Vagina (tissue), 2 donors: ENCODE data around the gene DIAPH2. TPM values are rescaled to one million over a fixed set of nuclear protein-coding genes. Genes with fewer than 3 reads are reported as not detected.

Source experiments
- DNase-seq, 2 donors: peaks; one replicate each; pipeline ENCODE4 v3.0.0-alpha.2; 2017; ENCODE audit errors: extremely low spot score in 2 of 2
- H3K27ac ChIP-seq: fragments of 200-600 bp; sonication (generic); one replicate; pipeline ENCODE4 v1.5.1; 2019
- H3K27me3 ChIP-seq: fragments of 200-600 bp; sonication (generic); one replicate; pipeline ENCODE4 v1.5.1; 2019
- H3K36me3 ChIP-seq, 2 donors: fragments of 200-600 bp; sonication (generic); one replicate each; pipeline ENCODE4 v1.5.1; 2017 to 2019
- H3K4me1 ChIP-seq: fragments of 200-600 bp; sonication (generic); one replicate; pipeline ENCODE4 v1.5.1; 2019
- H3K4me3 ChIP-seq, 2 donors: fragments of 200-600 bp; sonication (generic); 1 replicate in 1 of 2; 2 replicates in 1 of 2; pipeline ENCODE4 v1.5.1; 2016 to 2019
- H3K9me3 ChIP-seq: fragments of 200-600 bp; sonication (generic); one replicate; pipeline ENCODE4 v1.5.1; 2019
- CTCF ChIP-seq, 3 experiments: fragments of 450-650 bp in 2 of 3; fragments of 200-600 bp in 1 of 3; sonication (generic) in 1 of 3; IDR thresholded peaks; one replicate each; pipeline ENCODE4 v1.5.1; 2017 to 2019; ENCODE audit warnings: antibody characterized with exemption in 3 of 3, mild to moderate bottlenecking in 2 of 3, moderate library complexity in 2 of 3
- POLR2A ChIP-seq, 2 donors: fragments of 450-650 bp; IDR thresholded peaks; one replicate each; pipeline ENCODE4 v1.6.1; 2017; ENCODE audit warnings: antibody characterized with exemption in 2 of 2, mild to moderate bottlenecking in 2 of 2, moderate library complexity in 2 of 2
- POLR2AphosphoS5 ChIP-seq, 2 donors: sonication (generic); formaldehyde crosslinking; IDR thresholded peaks; one replicate each; pipeline ENCODE4 v1.9.0; 2017; ENCODE audit warnings: antibody characterized with exemption in 2 of 2, mild to moderate bottlenecking in 2 of 2, low read depth in 1 of 2; ENCODE audit not compliant: insufficient read depth in 1 of 2
- intact Hi-C: fragments of 100-400 bp; cut with DNase I; formaldehyde crosslinking; loops from one replicate; pipeline ENCODE4 v1.15.1; 2023
- total RNA-seq: library from RNA; depleted of rRNA; stranded (reverse); fragments of >200 nt; gene quantifications from one replicate; pipeline ENCODE4 v1.2.3, GENCODE V29; 2016

Gene DIAPH2
- total RNA-seq, 1 donor from 2014 or later, result 38.8 TPM

GRCh38 chrX:97344724-97345123, 660.1 kb downstream of the DIAPH2 start:
- Histone ChIP-seq H3K4me1 (no peaks in the 10 kb centered on the region), H3K4me3 (no peak overlapping the region), H3K27ac (no peak overlapping the region), H3K36me3 (no peaks in the 10 kb centered on the region), H3K9me3 (no peaks in the 10 kb centered on the region), H3K27me3 (no peaks in the 10 kb centered on the region)
- TF ChIP-seq POLR2AphosphoS5 (IDR thresholded peaks at IDR 0.05; ENCODE audit: insufficient read depth in 1 of 2, low read depth in 1 of 2), result no peak
- intact Hi-C loops, result no loop called here
- no peak for DNase-seq

GRCh38 chrX:97358941-97359340, 674.3 kb downstream of the DIAPH2 start:
- Histone ChIP-seq H3K36me3 (no peaks in the 10 kb centered on the region), H3K27me3 (no peaks in the 10 kb centered on the region), H3K4me1 (no peaks in the 10 kb centered on the region), H3K4me3 (no peak overlapping the region), H3K9me3 (no peaks in the 10 kb centered on the region), H3K27ac (no peak overlapping the region)
- DNase-seq, result no peak
- intact Hi-C loops, result no loop called here
- no peak for TF ChIP-seq CTCF (IDR thresholded peaks at IDR 0.05)
- no peak for TF ChIP-seq POLR2AphosphoS5 (IDR thresholded peaks at IDR 0.05; ENCODE audit: insufficient read depth in 1 of 2, low read depth in 1 of 2)
- TF ChIP-seq POLR2A (IDR thresholded peaks at IDR 0.05), result no peak

GRCh38 chrX:97363843-97364242, 679.2 kb downstream of the DIAPH2 start:
- Histone ChIP-seq H3K4me3 (no peak overlapping the region), H3K9me3 (no peaks in the 10 kb centered on the region), H3K36me3 (no peaks in the 10 kb centered on the region), H3K27ac (no peak overlapping the region), H3K4me1 (no peaks in the 10 kb centered on the region), H3K27me3 (no peaks in the 10 kb centered on the region)
- no peak for DNase-seq
- TF ChIP-seq POLR2A (IDR thresholded peaks at IDR 0.05), result no peak
- TF ChIP-seq POLR2AphosphoS5 (IDR thresholded peaks at IDR 0.05; ENCODE audit: insufficient read depth in 1 of 2, low read depth in 1 of 2), result no peak
- no peak for TF ChIP-seq CTCF (IDR thresholded peaks at IDR 0.05)
- intact Hi-C loops, result no loop called here

- H3K27me3 ChIP-seq, result no peaks in the 10 kb centered on the region
Measured at GRCh38 chrX:97366237-97366636, 681.6 kb downstream of the DIAPH2 start.

GRCh38 chrX:97367125-97367524, 682.5 kb downstream of the DIAPH2 start:
- H3K27me3 ChIP-seq, result no peaks in the 10 kb centered on the region
- intact Hi-C loops, result no loop called here
- H3K4me1 ChIP-seq, result no peaks in the 10 kb centered on the region
- no peak for DNase-seq
- no peak overlapping the region for H3K4me3 ChIP-seq
- H3K36me3 ChIP-seq, result no peaks in the 10 kb centered on the region
- H3K9me3 ChIP-seq, result no peaks in the 10 kb centered on the region
- H3K27ac ChIP-seq, result no peak overlapping the region
- TF ChIP-seq POLR2A (IDR thresholded peaks at IDR 0.05) (no peak), POLR2AphosphoS5 (IDR thresholded peaks at IDR 0.05; ENCODE audit: insufficient read depth in 1 of 2, low read depth in 1 of 2) (no peak), CTCF (IDR thresholded peaks at IDR 0.05) (no peak)

More at GRCh38 chrX:97366237-97366636, 681.6 kb downstream of the DIAPH2 start:
- TF ChIP-seq POLR2AphosphoS5 (IDR thresholded peaks at IDR 0.05; ENCODE audit: insufficient read depth in 1 of 2, low read depth in 1 of 2) (no peak), POLR2A (IDR thresholded peaks at IDR 0.05) (no peak), CTCF (IDR thresholded peaks at IDR 0.05) (no peak)
- no peak for DNase-seq
- Histone ChIP-seq H3K36me3 (no peaks in the 10 kb centered on the region), H3K27ac (no peak overlapping the region), H3K4me3 (no peak overlapping the region), H3K4me1 (no peaks in the 10 kb centered on the region), H3K9me3 (no peaks in the 10 kb centered on the region)
- intact Hi-C loops, result no loop called here
